Lower lobe of right lung (tissue), 2 donors: Measurements from ENCODE around the gene ALKBH4. TPM values are rescaled to one million over a fixed set of nuclear protein-coding genes. Genes with fewer than 3 reads are reported as not detected.
"Not testable (repeated sequence)": the region's sequence is repeated elsewhere in the genome, so short reads cannot be mapped to it uniquely, and the experiment has no call there.

Experiments used
- ATAC-seq, 2 donors: fragments of 200-7000 bp; cut with Tn5 transposase; one replicate each; pipeline ENCODE4 v1.9.1; 2020 to 2022; ENCODE audit warnings: mild to moderate bottlenecking in 2 of 2, moderate library complexity in 2 of 2
- DNase-seq: peaks from one replicate; pipeline ENCODE4 v3.0.0-alpha.2; 2020
- H3K27ac ChIP-seq: fragments of 200-600 bp; one replicate; pipeline ENCODE4 v1.8.0; 2022
- H3K27me3 ChIP-seq: fragments of 200-600 bp; one replicate; pipeline ENCODE4 v1.8.0; 2022; ENCODE audit warnings: low read depth
- H3K36me3 ChIP-seq: fragments of 200-600 bp; one replicate; pipeline ENCODE4 v1.8.0; 2022; ENCODE audit warnings: mild to moderate bottlenecking
- H3K4me1 ChIP-seq: fragments of 200-600 bp; one replicate; pipeline ENCODE4 v1.8.0; 2022
- H3K4me3 ChIP-seq: fragments of 200-600 bp; one replicate; pipeline ENCODE4 v1.8.0; 2022; ENCODE audit warnings: mild to moderate bottlenecking
- H3K9me3 ChIP-seq: fragments of 200-600 bp; one replicate; pipeline ENCODE4 v1.8.0; 2022
- intact Hi-C: fragments of 100-400 bp; cut with DNase I; formaldehyde crosslinking; loops from one replicate; pipeline ENCODE4 v1.11.0; 2022
- total RNA-seq: library from RNA; stranded (reverse); fragmentation: NEBNext Ultra II Directional; extraction: Animal tissue kit (Norgen Biotek cat#: 25700); gene quantifications from one replicate; pipeline ENCODE4 v1.2.1, GENCODE V29; 2021
- TF ChIP-seq, protein P1 (sequence below): fragments of 200-600 bp; IDR thresholded peaks from one replicate; pipeline ENCODE4 v1.8.0; 2022; ENCODE audit warnings: antibody characterized with exemption, mild to moderate bottlenecking
- donor health status: DM: no; HTN: yes; CAD: no; lungs with severe emphysema.

Gene ALKBH4
- total RNA-seq, 1 donor from 2014 or later: 10.6 TPM

DNA sequence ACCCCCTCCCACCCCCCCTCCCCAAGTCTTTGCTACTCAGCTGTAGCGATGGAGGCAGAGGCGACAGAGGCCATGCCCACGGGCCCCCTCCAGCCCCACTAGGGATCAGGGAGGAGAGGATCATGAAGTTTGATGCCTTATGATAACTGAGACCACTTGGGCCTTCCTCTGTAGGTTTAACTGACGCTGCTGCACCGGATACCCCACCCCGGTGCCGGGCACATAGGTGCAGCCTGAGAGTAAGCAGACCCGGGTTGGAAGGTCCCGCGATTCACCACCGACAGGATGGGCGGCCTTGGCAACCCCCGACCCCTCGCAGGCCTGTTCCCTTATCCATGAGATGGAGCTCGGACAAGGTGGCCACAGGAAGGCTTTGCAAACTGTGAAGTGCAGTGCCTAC lies 29.4 kb upstream of the ALKBH4 start:
- H3K27me3 ChIP-seq, H3K4me1 ChIP-seq, H3K9me3 ChIP-seq, ATAC-seq, H3K27ac ChIP-seq, intact Hi-C loops, H3K36me3 ChIP-seq: not testable (repeated sequence)
- peak overlapping the region; percentile 27 for H3K4me3 ChIP-seq
- peak; percentile 53 for DNase-seq

- intact Hi-C loops, H3K27ac ChIP-seq, H3K9me3 ChIP-seq, H3K36me3 ChIP-seq, H3K4me3 ChIP-seq, H3K4me1 ChIP-seq, H3K27me3 ChIP-seq: not testable (repeated sequence)
- DNase-seq: peak; percentile 68
- ATAC-seq: peak; percentile 87 to 89
These were observed 28.7 kb upstream of the ALKBH4 start for GRCh38 chr7:102493220-102493935.

DNA sequence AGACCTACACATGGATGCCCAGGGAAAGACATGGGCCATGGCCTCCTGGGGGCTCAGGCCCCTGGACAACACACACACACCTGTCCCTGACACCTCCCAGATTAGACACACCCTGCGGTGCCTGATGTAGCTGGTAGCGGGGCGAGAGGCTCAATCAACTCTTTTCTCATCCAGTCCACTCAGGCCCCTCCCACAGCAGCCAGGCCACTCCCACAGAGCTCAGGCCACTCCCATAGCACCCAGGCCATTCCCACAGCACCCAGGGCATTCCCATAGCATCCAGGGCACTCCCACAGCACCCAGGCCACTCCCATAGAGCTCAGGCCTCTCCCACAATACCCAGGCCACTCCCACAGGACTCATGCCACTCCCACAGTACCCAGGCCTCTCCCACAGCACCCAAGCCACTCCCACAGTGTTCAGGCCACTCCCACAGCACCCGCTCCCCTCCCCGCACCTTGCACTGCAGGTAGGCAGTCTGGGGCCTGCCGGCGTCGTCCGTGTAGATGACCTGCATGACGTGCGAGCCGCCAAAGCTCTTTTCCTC lies 25.9 kb upstream of the ALKBH4 start:
- ATAC-seq (peak; percentile 79 to 80), DNase-seq (peak; percentile 81)

DNA sequence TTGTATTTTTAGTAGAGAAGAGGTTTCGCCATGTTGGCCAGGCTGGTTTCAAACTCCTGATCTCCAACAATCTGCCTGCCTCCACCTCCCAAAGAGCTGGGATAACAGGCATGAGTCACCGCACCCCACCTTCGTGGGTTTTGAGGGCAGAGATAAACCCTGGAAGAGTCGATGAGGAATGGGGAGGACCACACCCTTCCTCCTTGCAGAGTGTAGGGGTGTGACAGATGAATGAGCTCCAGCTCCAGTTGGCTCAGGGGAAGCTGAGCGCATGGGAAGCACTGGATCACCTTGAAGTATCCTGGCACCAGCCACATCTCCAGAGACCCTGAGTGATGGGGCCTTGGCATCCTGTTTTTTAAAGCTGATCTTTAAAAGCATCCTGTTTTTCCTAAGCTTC lies 19.7 kb upstream of the ALKBH4 start:
- H3K27me3 ChIP-seq, ATAC-seq, H3K4me3 ChIP-seq, H3K4me1 ChIP-seq, H3K36me3 ChIP-seq, H3K9me3 ChIP-seq, H3K27ac ChIP-seq, DNase-seq, intact Hi-C loops: not testable (repeated sequence)

More for the DNA sequence above, 25.9 kb upstream of the ALKBH4 start:
- H3K4me3 ChIP-seq, H3K27me3 ChIP-seq, H3K27ac ChIP-seq, H3K4me1 ChIP-seq, H3K9me3 ChIP-seq, H3K36me3 ChIP-seq, intact Hi-C loops: not testable (repeated sequence)

GRCh38 chr7:102481962-102482361 lies 17.3 kb upstream of the ALKBH4 start:
- H3K27ac ChIP-seq, H3K4me1 ChIP-seq, intact Hi-C loops, H3K9me3 ChIP-seq, ATAC-seq, H3K4me3 ChIP-seq, H3K36me3 ChIP-seq, H3K27me3 ChIP-seq: not testable (repeated sequence)
- peak; percentile 8 for DNase-seq

DNA sequence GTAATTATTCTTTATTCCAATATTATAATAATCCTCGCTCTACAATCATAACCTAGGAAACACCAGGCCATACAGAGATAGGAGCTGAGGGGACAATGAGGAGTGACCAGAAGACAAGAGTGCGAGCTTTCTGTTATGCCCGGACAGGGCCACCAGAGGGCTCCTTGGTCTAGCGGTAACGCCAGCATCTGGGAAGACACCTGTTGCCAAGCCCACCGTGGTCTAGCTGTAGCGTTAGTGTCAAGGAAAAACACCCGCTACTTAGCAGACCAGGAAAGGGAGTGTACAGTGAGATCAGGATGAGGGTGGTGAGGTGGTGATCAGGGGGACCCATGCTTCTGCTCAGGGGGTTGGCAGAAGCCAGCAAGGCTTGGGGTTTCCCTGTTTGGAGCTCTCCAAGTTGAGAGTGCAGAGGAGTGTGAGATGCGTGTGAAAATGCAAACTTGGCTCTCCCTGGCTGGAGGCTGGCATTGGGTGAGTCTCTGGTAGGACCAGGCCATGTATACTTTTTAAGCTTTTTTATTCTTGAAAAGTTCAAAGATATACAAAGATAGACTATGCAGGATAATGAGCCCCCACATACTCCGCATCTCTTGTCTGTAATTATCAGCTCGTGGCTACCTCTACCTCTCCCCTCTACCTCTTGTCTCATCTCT lies 15.4 kb upstream of the ALKBH4 start:
- H3K4me1 ChIP-seq, H3K9me3 ChIP-seq, H3K27me3 ChIP-seq, H3K27ac ChIP-seq, H3K4me3 ChIP-seq, H3K36me3 ChIP-seq, intact Hi-C loops: not testable (repeated sequence)
- peak in 1 of 2 donors; percentile 67 for ATAC-seq
- TF ChIP-seq, protein P1, sequence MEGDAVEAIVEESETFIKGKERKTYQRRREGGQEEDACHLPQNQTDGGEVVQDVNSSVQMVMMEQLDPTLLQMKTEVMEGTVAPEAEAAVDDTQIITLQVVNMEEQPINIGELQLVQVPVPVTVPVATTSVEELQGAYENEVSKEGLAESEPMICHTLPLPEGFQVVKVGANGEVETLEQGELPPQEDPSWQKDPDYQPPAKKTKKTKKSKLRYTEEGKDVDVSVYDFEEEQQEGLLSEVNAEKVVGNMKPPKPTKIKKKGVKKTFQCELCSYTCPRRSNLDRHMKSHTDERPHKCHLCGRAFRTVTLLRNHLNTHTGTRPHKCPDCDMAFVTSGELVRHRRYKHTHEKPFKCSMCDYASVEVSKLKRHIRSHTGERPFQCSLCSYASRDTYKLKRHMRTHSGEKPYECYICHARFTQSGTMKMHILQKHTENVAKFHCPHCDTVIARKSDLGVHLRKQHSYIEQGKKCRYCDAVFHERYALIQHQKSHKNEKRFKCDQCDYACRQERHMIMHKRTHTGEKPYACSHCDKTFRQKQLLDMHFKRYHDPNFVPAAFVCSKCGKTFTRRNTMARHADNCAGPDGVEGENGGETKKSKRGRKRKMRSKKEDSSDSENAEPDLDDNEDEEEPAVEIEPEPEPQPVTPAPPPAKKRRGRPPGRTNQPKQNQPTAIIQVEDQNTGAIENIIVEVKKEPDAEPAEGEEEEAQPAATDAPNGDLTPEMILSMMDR: peak; percentile 54
- DNase-seq: peak; percentile 57

DNA sequence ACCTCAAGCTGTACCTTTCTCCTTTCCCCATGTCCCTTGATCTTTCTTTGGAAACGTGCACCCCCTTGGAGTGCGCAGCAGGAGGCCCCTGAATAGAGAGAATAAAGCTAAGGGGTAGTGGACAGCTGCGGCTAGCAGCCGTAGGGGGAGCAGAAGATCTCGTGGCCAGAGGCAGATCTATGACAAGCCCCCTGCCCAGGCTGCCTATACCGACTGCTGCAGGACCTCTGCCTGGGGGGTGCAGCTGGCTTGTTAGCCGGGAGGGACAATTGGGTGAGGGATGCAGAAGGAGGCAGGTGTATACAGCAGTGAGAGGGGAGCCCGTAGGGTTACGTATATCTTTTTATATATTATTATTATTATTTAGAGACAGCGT lies 14.5 kb upstream of the ALKBH4 start:
- H3K4me3 ChIP-seq, H3K27ac ChIP-seq, H3K4me1 ChIP-seq, intact Hi-C loops, DNase-seq, H3K9me3 ChIP-seq, H3K27me3 ChIP-seq: not testable (repeated sequence)
- H3K36me3 ChIP-seq: peaks cover 11% of the 10 kb centered on the region
- ATAC-seq: peak in 1 of 2 donors; percentile 22

- H3K27me3 ChIP-seq, H3K9me3 ChIP-seq, H3K4me1 ChIP-seq, intact Hi-C loops: not testable (repeated sequence)
- TF ChIP-seq, protein P1: peak; percentile 71
- Histone ChIP-seq H3K27ac (peak within 1 kb of the TSS; percentile 60), H3K36me3 (peaks cover 17% of the 10 kb centered on the region), H3K4me3 (peak within 1 kb of the TSS; percentile 52)
- DNase-seq: peak; percentile 96
- ATAC-seq: peak; percentile 94 to 98
These were observed 13.9 kb upstream of the ALKBH4 start, which contains the start of gene POLR2J for GRCh38 chr7:102478314-102479208. POLR2J (minus strand) TSS chr7:102478922; CDS start chr7:102478860, 62 bp downstream.

GRCh38 chr7:102474736-102475435 lies 10.2 kb upstream of the ALKBH4 start:
- intact Hi-C loops, H3K27me3 ChIP-seq, H3K4me1 ChIP-seq, ATAC-seq, H3K4me3 ChIP-seq, H3K9me3 ChIP-seq, H3K27ac ChIP-seq: not testable (repeated sequence)
- peak; percentile 32 for DNase-seq
- peaks cover 43% of the 10 kb centered on the region for H3K36me3 ChIP-seq

DNA sequence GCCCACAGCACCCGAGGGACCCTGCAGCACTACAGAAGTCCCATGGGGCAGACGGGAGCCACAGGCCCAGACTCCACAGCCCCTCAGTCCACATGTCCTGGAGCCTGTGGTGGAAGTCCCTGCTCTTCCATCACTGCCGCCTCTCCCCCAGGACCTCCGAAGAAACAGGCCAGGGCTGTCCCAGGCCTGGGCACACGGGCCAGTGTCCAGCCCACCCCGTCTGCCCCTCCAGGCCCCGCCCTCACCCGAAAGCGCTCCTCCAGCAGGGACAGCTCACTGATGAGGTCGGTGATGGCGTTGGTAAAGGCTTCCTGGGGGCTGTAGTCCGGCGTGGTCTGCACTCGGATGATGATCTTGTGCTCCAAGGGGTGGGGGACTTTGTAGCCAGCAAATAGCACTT lies 9.5 kb upstream of the ALKBH4 start:
- H3K36me3 ChIP-seq: peaks cover 50% of the 10 kb centered on the region
- H3K27me3 ChIP-seq, H3K27ac ChIP-seq, H3K4me1 ChIP-seq, intact Hi-C loops, ATAC-seq, H3K9me3 ChIP-seq, H3K4me3 ChIP-seq: not testable (repeated sequence)
- DNase-seq: peak; percentile 10
